Islet precursor cell (in vitro differentiated cells): ENCODE data around the gene CPT1A.
A peak's percentile ranks its signal among the peaks of the same experiment; 100 is the strongest.

Source experiments
- DNase-seq: peaks from one replicate; pipeline ENCODE4 v3.0.0-alpha.2; 2018

The CPT1A gene

DNA sequence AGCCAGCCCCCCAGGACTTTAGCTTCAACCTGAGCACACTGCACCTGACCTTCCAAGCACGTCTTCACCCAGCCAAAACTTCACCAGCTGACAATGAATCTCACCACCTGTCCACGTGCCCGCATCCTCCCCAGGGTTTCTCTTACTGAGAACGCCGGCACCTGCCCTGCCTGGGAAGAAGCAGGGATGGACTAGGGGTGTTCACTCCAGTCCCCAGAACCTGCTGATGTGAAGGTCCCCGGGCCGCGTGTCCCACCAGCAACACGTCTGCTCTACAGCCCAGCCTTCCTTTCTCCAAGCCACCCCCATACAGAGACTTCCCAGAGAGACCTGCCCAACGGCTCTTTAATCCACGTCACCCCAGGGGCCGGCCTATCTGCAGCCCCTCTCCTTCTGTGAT, 12.8 kb downstream of the CPT1A start:
- DNase-seq: no peak

DNA sequence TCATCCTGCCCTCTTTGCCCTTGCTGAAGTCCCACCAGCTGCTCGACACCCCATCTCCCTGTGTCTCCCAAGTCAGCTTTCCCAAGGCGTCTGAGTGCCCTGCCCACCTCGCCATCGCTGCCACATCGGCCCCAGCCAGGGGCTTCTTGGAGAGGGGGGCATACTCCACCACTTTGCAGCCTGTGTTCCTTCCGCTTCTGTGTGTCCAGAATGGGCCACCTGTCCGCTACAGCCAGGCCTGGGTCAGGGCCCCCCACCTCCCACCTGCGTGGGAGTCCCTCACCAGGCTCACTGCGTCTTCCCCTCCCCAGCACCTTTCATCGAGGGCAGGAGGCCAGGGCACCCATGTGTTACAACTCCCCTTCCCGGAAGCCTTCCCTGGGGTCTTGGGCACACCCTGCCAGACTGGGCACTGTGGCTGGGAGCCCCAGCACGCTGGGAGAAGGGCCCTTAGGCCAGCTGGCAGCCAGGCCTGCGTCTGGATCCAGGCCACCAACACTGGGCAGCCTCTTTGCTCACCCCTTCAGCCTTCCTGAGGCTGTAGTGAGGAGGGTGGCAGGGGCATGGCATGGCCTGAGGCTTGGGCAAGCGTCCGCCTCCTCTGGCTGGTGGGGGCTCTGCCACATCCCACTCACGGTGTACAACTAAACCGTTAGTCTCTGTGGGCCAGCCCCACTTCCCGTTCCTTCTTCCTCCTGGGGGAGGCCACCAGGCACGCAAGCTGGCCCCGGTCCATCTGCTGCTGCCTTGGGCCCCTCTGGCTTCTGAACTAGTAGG, 13.4 kb downstream of the CPT1A start:
- no peak for DNase-seq

DNA sequence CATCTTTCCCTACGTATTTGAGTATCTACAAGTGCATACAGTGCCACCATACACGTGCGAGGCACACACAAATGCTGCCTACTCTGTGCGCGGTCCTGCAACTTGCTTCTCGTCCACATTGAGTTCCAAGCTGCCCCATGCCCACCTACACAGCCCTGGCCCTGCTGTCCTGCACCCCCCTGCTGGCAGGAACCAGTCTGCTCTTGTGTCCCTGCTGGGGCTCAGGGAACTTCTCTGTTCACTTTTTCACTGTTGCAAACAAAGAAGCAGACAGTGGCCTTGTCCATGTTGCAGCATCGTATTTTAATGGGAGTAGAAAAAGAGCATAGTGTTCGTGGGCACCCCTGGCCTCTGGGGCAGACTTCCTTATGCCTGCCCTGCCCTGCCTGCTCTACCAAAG, 14.0 kb downstream of the CPT1A start:
- DNase-seq: no peak

DNA sequence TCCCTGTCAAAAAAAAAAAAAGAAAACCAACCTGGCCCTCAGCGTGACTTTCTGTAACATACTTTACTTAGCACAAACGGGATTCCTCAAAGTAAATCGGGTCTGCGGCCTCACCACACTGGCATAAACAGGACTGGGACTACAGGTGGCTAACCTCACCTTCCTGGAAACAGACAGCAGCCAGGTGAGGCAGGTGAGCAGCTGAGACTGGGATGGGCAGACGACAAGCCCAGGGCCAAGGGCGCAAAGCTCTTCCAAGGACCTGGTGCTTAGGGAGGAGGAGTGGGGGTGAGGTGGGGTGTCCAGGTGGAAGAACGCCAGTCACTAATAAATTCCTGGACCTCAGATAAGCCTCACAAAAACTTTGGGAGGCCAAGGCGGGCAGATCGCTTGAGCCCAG, 15.0 kb downstream of the CPT1A start:
- DNase-seq: no peak

DNA sequence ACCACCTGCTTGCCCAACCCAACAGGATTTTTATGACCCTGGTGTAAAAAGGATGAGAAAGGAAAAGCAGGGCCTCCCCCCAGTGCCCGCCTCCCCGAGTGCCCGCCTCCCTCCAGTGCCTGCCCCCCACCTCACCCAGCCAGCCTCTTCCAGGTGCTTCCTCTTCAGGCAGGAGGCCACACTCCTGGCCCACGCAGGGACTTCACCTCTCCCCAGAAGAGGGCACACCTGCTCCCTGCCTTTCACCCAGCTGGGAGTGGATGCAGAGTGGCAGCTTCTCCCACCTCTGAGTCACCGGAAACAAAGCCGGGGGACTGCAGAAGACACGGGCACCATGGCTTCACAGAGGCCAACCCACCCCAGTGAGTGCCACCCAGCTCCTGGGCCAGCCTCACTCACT, 16.1 kb downstream of the CPT1A start:
- DNase-seq: no peak

DNA sequence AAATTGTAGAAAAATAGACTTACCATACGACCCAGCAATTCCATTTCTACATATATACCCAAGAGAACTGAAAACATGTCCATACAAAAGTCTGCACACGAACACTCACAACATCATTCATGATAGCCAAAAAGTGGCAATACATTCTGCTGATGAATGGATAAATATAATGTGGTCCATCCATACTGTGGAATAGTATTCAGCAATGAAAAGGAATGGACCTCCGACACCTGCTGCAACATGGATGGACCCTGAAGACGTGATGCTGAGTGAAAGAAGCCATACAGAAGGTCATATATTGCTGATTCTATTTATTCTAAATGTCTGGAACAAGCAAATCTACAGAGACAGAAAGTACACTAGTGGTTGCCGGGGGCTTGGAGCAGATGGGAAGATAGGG, 19.2 kb downstream of the CPT1A start:
- no peak for DNase-seq

DNA sequence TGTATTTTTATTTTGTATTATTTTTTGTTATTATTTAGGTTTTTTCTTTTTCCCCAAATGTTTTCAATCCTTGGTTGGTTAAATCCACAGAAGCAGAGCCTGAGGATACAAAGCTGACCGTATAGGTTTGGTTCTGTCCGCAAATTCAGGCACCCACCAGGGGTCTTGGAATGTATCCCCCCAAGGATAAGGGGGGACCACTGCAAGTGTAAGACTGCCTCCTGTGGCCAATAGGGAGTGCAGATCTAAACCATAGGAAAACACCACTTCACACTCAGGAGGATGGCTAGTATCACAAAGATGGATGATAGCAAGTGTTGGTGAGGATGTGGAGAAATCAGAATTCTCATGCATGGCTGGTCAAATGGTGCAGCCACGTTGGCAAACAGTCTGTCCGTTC, 20.0 kb downstream of the CPT1A start:
- no peak for DNase-seq

DNA sequence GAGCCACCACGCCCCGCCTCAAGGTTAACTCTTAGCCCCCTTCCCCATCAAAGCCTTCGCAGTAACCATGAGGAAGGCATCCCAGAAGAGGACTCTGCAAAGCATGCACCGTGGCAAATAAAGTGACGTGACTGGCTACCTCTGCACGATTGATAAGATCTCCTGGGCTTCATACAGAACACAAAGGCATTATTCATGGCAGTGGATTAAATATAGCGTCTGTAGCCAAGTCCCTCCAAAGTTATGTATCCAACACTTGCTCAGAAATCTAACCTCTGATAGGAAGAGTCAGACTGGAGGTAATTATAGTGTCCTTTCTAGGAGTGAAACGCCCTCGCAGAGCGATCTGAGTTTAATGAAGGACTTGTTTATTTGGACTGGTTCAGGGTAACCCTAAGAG, 22.4 kb downstream of the CPT1A start:
- DNase-seq: no peak

DNA sequence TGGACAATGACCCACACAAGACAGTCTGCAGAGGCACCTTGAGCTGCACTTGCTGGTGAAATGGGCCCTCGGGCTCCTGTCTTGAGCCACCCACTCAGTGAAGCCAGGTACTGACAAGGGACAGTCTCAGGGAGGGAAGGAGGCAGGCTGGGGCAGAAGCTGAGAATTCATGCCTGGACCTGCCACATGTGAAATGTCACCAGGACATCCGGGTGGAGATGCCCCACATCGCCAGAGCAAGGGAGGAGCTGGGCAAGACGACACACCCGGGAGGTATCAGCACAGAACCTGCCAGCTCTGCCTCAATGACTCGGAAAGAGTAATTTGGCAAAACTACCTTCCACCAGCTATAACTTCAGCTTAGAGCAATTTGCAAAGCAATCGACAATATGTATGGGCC, 23.5 kb downstream of the CPT1A start:
- no peak for DNase-seq

DNA sequence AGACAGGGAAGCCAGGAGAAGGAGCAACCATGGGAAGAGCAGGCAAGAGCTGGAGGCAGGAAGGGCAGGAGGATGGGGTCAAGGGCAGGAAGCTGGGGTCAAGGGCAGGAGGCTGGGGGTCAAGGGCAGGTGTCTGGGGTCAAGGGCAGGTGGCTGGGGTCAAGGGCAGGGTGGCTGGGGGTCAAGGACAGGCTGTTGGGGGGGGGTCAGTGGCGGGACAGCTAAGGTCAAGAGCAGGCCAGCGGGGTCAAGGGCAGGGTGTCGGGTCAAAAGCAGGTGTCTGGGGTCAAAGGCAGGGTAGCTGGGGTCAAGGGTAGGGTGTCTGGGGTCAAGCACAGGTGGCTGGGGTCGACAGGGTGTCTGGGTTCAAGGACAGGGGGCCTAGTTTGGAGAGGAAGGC, 24.2 kb downstream of the CPT1A start:
- DNase-seq: no peak

DNA sequence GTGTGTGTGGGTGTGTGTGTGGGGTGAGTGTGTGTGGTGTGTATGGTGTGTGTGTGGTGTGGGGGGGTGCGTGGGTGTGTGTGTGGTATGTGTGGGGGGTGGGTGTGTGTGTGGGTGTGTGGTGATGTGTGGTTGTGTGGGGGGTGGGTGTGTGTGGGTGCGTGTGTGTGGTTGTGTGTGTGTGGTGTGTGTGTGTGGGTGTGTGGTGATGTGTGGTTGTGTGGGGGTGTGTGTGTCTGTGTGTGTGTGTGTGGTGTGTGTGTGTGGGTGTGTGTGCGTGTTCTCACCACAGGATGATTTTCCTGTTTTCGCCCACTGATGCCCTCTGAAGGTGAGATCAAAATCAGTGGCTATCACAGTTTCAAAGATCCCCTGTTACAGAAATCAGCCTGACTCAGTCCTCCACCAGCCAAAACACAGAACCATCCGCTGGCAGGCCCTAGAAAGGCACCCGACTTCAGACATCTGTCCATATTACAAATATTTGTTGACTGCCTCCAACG, 24.7 kb downstream of the CPT1A start:
- DNase-seq: no peak

DNA sequence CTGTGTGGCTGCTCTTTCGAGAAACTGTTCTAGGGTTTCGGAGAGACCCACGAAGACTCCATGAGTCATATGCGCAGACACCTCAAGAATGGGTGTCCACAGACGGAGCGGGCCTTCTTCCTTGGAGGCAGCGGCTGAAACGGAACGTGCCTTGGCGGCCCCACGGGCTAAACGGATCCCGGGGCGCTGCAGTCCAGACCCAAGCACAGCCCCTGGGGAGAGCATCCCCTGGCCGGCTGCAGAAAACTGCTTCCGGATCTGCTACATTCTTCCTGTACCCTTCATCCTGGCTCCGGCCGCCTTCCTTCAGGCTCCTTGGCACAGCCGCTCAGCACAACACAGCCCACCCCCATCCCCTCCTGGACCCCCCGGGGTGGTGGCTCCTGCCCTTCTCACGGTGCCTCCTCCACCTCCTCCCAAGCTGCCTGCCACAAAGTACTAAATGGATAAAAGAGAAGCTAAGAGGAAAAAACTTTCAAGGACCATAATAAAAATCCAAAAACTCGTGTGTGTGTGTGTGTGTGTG, 25.4 kb downstream of the CPT1A start:
- no peak for DNase-seq

DNA sequence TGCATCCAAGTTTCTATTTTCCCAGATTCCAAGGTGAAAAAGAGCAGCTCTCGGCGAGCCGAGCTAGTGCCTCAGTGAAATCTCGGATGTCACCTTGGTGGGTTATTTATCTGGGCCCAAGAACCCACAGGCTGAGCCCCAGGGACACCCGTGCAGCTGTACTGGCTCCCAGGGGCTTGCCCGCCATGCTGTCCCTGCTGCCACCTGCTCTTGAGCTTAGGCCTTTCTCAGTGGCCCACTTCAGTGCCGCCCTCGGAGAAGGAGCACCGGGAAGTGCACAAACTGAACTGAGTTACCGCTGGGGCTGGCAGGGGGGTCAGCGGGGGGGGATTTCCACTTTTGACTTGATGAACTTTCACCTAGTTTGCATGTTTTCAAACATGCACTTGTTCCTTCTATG, 27.9 kb downstream of the CPT1A start:
- no peak for DNase-seq

DNA sequence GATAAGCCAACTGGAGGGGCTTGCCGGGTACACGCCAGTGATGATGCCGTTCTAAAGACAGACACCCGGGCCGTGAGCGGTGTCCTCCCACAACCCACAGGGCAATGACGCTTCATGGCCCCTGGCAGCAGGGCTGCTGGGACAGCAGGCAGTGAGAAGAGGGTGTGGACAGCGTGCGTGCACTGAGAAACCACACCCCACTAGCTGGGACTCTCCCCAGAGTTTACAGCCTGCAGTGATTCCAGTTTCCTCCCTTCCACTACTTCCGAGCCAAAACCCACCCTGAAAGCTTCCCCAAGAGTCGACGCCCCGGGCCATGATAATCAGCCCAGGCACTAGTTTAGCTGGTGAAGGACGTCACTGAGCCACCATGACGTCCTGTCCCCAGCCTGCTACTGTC, 29.2 kb downstream of the CPT1A start:
- no peak for DNase-seq

DNA sequence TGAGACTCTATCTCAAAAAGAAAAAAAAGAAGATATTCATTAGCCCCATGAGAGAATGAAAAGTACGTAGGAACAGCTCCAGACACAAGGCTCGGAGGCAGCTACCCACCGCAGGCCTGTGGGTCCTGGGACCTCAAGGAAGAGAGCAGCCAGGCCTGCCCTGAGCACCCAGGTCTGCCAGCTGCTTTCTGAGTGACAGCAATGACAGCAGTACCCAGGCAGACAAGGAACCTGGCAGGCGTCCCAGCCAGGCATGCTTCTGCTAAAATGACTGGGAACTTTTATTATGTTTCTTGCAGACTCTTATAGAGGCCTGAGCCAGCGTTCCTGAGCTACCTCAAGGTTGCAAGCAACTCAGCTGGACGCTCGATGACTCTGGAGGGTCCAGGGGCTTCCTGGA, 31.6 kb downstream of the CPT1A start:
- no peak for DNase-seq

DNA sequence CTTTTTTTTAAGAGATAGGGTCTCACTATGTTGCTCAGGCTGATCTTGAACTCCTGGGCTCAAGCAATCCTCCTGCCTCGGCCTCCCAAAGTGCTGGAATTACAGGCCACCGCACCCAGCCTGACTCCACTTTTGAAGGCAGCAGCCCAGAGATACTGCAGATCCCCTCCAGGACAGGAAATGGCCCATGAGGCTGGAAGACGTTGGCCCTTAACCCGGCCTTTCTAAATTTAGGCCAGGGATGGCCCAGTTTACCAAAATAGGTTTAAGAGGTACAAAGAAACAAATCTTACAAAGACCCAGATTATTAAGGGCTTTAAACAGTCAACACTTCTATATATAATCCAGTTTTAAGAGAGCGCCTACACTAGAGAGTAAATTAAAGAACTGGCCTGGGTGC, 32.2 kb downstream of the CPT1A start:
- no peak for DNase-seq

DNA sequence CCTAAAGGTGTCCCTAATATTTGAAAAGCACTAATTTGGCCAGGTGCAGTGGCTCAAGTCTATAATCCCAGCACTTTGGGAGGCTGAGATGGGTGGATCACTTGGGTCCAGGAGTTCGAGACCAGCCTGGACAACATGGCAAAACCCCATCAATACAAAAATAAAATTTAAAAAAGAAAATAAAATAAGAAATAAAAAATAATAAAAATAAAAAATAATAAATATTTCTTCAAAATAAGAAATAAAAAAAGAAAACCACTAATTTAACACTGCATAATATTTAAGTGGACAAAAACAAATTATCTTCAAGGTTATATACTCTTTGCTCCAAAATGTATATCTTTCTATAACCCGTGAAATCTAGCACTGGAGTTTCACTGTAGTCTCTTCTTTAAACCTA, 32.9 kb downstream of the CPT1A start:
- DNase-seq: no peak

DNA sequence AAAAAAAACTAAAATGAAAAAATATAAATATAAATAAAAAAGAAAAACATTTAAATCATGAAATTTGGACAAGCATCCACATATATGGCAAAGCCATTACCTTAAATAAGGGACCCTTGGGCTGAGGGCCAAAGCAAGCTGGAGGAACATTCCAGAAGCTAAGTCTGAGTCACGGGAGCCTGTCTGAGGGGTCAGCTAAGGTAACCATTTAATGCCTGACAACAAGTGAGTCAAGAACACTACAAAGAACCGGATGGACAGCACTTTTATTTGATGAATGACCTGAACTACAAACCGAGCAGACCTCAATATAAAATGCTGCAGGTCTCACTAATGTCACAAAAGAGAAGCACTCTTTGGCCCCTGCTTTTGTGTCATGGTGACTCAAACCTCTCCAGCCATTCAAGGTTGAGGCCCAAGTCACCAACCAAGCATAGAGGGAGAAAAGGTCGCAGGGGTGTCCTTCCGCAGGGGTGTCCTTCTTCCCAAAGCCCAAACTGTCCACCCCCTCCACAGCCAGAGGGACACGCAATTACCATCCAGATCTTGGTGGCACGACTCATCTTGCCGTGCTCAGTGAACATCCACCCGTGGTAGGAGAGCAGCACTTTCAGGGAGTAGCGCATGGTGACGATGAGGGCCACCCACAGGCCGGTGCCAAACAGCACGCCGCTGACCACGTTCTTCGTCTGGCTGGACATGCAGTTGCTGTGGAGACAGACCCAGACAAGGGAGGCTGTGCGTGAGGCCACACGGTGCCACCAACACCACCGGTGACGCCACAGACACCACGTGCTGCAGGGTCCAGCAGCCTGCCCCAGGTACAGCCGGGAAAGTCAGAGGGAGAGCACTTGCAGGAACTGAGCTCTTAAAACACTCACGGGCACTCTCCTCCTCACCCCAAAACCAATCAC, 34.5 kb downstream of the CPT1A start:
- no peak for DNase-seq

DNA sequence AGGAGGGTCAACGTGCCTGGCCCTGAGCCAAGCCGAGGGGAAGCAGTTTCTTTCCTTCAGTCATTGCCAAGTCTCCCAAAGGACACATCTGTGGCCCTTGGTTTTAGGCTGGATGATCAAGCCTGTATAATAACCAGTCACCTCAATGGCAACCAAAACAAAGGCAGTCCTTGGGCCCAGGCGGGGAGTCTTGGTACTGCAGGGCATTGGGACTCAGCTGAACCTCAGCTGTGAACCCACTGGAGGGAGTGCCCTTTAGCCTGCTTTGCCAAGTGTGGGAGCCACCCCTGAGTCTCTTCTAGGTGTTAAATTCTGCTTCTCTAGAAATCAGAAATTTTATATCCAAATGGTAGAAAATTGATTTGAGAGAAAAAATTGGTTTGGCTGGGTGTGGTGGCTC, 36.9 kb downstream of the CPT1A start:
- DNase-seq: no peak

DNA sequence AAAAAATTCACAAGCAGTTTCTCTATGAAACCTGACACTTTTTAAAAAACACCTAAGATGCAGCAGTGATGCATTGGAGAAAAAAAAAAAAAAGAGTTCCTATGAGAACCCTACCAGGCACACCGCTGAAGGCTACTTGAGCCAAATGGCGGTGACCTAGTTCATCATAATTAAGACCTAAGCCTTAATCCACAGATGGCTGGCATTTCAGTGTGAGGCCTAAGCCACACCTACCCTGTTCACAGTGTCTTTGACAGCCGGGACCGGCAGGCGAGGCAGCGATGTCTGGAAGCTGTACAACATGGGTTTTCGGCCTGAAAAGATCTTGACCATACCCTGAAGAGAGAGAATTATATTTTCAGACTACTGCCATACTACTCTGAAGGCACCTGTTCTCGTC, 38.0 kb downstream of the CPT1A start:
- DNase-seq: no peak

DNA sequence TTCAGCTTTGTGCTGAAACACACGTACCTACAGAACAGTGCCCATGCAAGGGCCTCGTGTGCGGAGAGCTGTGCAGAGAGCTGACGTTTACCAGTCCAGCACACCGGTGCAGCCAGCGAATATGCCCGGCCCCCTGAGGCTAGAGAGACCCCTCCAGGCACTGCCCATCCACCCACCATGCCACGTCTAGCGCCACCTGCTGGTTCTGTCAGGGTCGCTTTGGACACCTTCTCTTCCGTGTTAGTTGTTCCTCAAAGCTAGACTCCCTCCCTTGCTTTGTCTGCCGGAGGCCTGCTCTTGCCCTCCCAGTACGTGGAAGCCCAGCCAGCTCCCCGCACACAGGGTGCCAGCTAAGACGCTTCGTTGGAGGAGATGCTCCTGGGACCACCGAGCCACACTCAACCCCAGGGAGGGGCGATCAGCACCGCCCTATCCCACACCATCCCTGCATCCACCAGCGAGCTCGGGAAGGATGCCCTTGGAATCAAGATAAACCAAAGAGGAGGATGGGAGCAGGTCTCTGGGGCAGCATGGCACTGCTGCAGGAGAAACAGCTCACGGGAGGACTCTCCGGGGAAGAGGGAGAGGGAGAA, 43.4 kb downstream of the CPT1A start:
- peak; percentile 67 for DNase-seq

DNA sequence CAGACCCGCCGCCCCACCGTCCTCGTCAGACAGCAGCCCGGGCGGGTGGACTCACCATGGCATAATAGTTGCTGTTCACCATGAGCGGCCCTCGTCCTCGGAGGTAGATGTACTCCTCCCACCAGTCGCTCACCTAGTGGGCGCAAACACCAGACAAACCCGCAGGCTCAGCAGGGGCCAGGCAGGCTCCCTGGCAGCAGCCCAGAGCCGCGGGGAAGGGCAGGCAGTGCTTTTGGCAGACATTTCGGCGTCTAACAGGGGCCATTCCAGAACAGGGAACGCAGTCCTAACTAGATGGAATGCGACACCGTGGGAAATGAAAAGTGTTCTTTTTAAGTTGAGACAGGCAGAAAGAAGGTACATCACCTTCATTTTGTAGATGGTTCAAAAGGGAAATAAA, 44.9 kb downstream of the CPT1A start:
- no peak for DNase-seq

DNA sequence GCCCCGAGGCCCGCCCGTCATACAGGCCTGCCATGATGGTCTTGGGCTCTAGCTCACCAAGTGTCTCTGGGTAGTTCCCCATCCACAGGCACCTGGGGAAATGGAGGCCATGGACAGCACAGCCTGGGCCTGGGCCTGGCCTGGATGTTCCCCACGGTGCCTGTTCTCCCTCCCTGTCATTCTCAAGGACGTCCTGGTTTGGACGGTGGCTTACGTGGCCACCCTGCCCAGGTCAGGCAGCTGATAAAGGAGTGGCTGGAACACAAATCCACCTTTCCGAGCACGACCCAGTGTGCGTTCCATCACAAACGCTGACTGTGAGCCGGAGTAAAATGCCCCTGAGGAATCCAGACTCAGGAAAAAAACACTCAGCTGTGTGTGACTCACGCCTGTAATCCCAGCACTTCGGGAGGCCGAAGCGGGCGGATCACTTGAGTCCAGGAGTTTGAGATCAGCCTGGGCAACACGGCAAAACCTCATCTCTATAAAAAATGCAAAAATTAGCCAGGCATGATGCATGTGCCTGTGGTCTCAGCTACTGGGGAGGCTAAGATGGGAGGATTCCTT, 49.2 kb downstream of the CPT1A start:
- DNase-seq: peak; percentile 73
